Glomerular visceral epithelial cell (primary cell): Measurements from ENCODE around the gene ZC3H7A.

ENCODE experiments used
- DNase-seq: peaks from one replicate; pipeline ENCODE4 v3.0.0-alpha.2; 2016; ENCODE audit errors: extremely low spot score

Gene ZC3H7A

GRCh38 chr16:11705311-11706025 is 91.6 kb downstream of the ZC3H7A start:
- no peak for DNase-seq
